ENCODE data around the gene KRTAP26-1. TPM values are rescaled to one million over a fixed set of nuclear protein-coding genes. Genes with fewer than 3 reads are reported as not detected.

The KRTAP26-1 gene
- total and polyA plus RNA-seq, 2 experiments from 2014 or later, result not detected

- Histone ChIP-seq H3K27ac (ENCODE audit: low read depth) (no peak within 1 kb of the TSS), H3K79me2 (replicated peaks; ENCODE audit: insufficient read depth) (no peaks in the 10 kb centered on the region), H4K20me1 (replicated peaks; ENCODE audit: insufficient read depth) (no peaks in the 10 kb centered on the region), H3F3A (replicated peaks; ENCODE audit: low read depth) (no peaks in the 10 kb centered on the region), H3K4me2 (no peak within 1 kb of the TSS), H3K36me3 (ENCODE audit: insufficient read depth) (no peaks in the 10 kb centered on the region), H2AFZ (no peak within 1 kb of the TSS), H3K9me2 (ENCODE audit: insufficient read depth) (0 out of 2 replicates have a peak, but pooled peaks cover 3% of the 10 kb centered on the region), H3K27me3 (ENCODE audit: insufficient read depth) (no peaks in the 10 kb centered on the region), H3K4me1 (ENCODE audit: insufficient read depth) (no peaks in the 10 kb centered on the region), H3K4me3 (no peak within 1 kb of the TSS)
- no peaks in the 10 kb centered on the region for H3K4me1 Mint-ChIP-seq
- TF ChIP-seq ZNF114 (CRISPR knock-in tag; IDR thresholded peaks at IDR 0.05), result no peak
- TF ChIP-seq REST (IDR thresholded peaks at IDR 0.05; ENCODE audit: unreplicated experiment), result no peak
- no peak for TF ChIP-seq CREB1 (CRISPR knock-in tag; IDR thresholded peaks at IDR 0.05; ENCODE audit: low read depth)
- no peak for TF ChIP-seq ETS1 (IDR thresholded peaks at IDR 0.05)
- no peaks in the 10 kb centered on the region for H3K36me3 Mint-ChIP-seq (ENCODE audit: low read depth)
- DNase-seq (ENCODE audit: low spot score) (no peak), ATAC-seq (no peak)
- H3K4me3 Mint-ChIP-seq, result no peak within 1 kb of the TSS
- H3K27ac Mint-ChIP-seq, result no peak within 1 kb of the TSS
- H3K27me3 Mint-ChIP-seq (ENCODE audit: insufficient read depth, low read depth, poor library complexity), result no peaks in the 10 kb centered on the region
- H3K9me3 Mint-ChIP-seq, result no peaks in the 10 kb centered on the region
Measured at GRCh38 chr21:30289215-30289614, 30.9 kb downstream of the KRTAP26-1 start, which contains the start of gene KRTAP25-1. KRTAP25-1 (minus strand) TSS chr21:30289514; CDS start chr21:30289490, 24 bp downstream.

DNA sequence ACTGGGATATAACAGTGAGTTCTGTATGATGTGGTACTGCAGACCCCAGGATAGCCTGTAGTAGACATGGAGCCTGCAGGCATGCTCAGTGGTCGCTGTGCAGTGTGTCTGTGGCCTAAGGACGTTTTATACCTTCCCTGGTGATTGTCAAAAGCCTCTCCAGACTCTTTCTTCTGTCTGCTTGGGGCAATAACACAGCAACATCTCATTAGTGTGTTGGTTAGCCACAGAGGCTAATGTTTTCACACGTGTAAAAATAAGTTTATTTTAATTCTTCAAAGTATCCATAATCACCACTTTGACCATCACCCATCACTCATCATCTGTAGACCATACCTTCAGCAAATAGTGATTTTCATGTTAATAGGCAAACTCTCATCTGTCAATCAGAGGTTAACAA lies 37.3 kb downstream of the KRTAP26-1 start, which contains the start of gene KRTAP24-1:
Gene KRTAP24-1 (minus strand): TSS at position 101 of the 400 bp plus-strand sequence. CDS start 18 bp downstream, at position 83.
- Histone ChIP-seq H3K27me3 (ENCODE audit: insufficient read depth) (no peaks in the 10 kb centered on the region), H4K20me1 (replicated peaks; ENCODE audit: insufficient read depth) (no peaks in the 10 kb centered on the region), H3K36me3 (ENCODE audit: insufficient read depth) (no peaks in the 10 kb centered on the region), H3K27ac (ENCODE audit: low read depth) (no peak within 1 kb of the TSS), H3K9me2 (ENCODE audit: insufficient read depth) (no peaks in the 10 kb centered on the region), H3K4me1 (ENCODE audit: insufficient read depth) (no peaks in the 10 kb centered on the region), H2AFZ (peak within 1 kb of the TSS; percentile 19; the same call in 1 of the 2 replicates), H3K4me3 (no peak within 1 kb of the TSS), H3K4me2 (no peak within 1 kb of the TSS), H3F3A (replicated peaks; ENCODE audit: low read depth) (no peaks in the 10 kb centered on the region), H3K79me2 (replicated peaks; ENCODE audit: insufficient read depth) (no peaks in the 10 kb centered on the region)
- H3K4me3 Mint-ChIP-seq, result no peak within 1 kb of the TSS
- no peaks in the 10 kb centered on the region for H3K9me3 Mint-ChIP-seq
- DNase-seq (ENCODE audit: low spot score) (no peak), ATAC-seq (no peak)
- H3K27me3 Mint-ChIP-seq (ENCODE audit: insufficient read depth, low read depth, poor library complexity), result no peaks in the 10 kb centered on the region
- no peak for TF ChIP-seq ZNF114 (CRISPR knock-in tag; IDR thresholded peaks at IDR 0.05)
- H3K36me3 Mint-ChIP-seq (ENCODE audit: low read depth), result no peaks in the 10 kb centered on the region
- H3K4me1 Mint-ChIP-seq, result no peaks in the 10 kb centered on the region
- H3K27ac Mint-ChIP-seq, result no peak within 1 kb of the TSS

- no peak for ATAC-seq
- Mint-ChIP-seq H3K9me3 (no peaks in the 10 kb centered on the region), H3K27ac (no peak overlapping the region)
Measured at GRCh38 chr21:30271611-30272010, 48.5 kb downstream of the KRTAP26-1 start.

More at GRCh38 chr21:30271611-30272010, 48.5 kb downstream of the KRTAP26-1 start:
- no peaks in the 10 kb centered on the region for H3K36me3 ChIP-seq (ENCODE audit: insufficient read depth)
- H3K4me3 ChIP-seq, result no peak overlapping the region
- DNase-seq (ENCODE audit: low spot score), result no peak
- no peaks in the 10 kb centered on the region for H3K79me2 ChIP-seq (replicated peaks; ENCODE audit: insufficient read depth)
- H4K20me1 ChIP-seq (replicated peaks; ENCODE audit: insufficient read depth), result no peaks in the 10 kb centered on the region
- no peak overlapping the region for H3K27ac ChIP-seq (ENCODE audit: low read depth)
- Mint-ChIP-seq H3K27me3 (ENCODE audit: insufficient read depth, low read depth, poor library complexity) (no peaks in the 10 kb centered on the region), H3K4me1 (no peaks in the 10 kb centered on the region), H3K36me3 (ENCODE audit: low read depth) (no peaks in the 10 kb centered on the region), H3K4me3 (no peak overlapping the region)
- no peak overlapping the region for H2AFZ ChIP-seq
- no peaks in the 10 kb centered on the region for H3F3A ChIP-seq (replicated peaks; ENCODE audit: low read depth)
- no peaks in the 10 kb centered on the region for H3K9me2 ChIP-seq (ENCODE audit: insufficient read depth)
- no peak overlapping the region for H3K4me2 ChIP-seq
- H3K4me1 ChIP-seq (ENCODE audit: insufficient read depth), result no peaks in the 10 kb centered on the region
- TF ChIP-seq REST (IDR thresholded peaks at IDR 0.05; ENCODE audit: unreplicated experiment) (no peak), JUNB (IDR thresholded peaks at IDR 0.05; ENCODE audit: unreplicated experiment) (no peak)
- no peaks in the 10 kb centered on the region for H3K27me3 ChIP-seq (ENCODE audit: insufficient read depth)
